ENCODE results near the gene CFLAR.

DNA sequence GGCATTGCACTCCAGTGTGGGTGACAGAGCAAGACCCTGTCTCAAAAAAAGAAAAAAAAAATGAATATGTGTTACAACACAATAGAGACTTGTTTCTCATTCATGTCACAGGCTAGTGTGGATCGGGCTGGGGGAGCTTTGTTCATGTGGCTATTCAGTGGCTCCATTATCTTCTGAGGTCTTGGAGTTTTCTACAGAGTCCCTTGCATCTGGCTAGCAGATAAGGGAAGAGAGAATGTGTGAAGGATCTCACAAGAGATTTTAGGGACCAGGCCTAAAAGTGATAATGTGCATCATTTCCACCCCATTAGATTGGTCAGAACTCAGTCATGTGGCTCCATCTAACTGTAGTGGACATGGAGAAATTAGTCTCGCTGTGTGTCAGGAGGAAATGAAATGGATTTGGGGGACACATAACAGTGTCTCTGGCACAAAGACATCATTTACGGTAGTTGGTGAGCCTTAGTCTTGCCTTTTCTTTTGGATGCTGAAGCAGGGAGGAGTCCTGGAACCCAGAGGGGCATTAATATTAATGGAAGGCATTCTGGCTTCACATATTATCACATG is 34.6 kb downstream of the CFLAR start:
- TF ChIP-seq, protein P1, sequence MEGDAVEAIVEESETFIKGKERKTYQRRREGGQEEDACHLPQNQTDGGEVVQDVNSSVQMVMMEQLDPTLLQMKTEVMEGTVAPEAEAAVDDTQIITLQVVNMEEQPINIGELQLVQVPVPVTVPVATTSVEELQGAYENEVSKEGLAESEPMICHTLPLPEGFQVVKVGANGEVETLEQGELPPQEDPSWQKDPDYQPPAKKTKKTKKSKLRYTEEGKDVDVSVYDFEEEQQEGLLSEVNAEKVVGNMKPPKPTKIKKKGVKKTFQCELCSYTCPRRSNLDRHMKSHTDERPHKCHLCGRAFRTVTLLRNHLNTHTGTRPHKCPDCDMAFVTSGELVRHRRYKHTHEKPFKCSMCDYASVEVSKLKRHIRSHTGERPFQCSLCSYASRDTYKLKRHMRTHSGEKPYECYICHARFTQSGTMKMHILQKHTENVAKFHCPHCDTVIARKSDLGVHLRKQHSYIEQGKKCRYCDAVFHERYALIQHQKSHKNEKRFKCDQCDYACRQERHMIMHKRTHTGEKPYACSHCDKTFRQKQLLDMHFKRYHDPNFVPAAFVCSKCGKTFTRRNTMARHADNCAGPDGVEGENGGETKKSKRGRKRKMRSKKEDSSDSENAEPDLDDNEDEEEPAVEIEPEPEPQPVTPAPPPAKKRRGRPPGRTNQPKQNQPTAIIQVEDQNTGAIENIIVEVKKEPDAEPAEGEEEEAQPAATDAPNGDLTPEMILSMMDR (IDR thresholded peaks at IDR 0.05; ENCODE audit: low read length) = no peak
- TF ChIP-seq EZH2phosphoT487 (IDR thresholded peaks at IDR 0.05; ENCODE audit: low read length) = no peak
